HG02623 (cell line): Measurements from ENCODE around the gene PHRF1.

Experiments
- ATAC-seq: cut with Tn5 transposase; IDR thresholded peaks from one replicate; pipeline ENCODE4 v1.9.1; 2021; ENCODE audit warnings: moderate library complexity; ENCODE audit not compliant: unreplicated experiment

The PHRF1 gene

GRCh38 chr11:575996-576768 lies at the start of gene PHRF1:
PHRF1 (plus strand) TSS chr11:576470; CDS start chr11:581513, 5,043 bp downstream.
- ATAC-seq, result peak; percentile 72

GRCh38 chr11:528166-528814 lies 48.0 kb upstream of the PHRF1 start:
- ATAC-seq, result no peak

- no peak for ATAC-seq
Observed at GRCh38 chr11:528815-529727, 47.2 kb upstream of the PHRF1 start.

- ATAC-seq, result no peak
Observed at GRCh38 chr11:529728-530411, 46.4 kb upstream of the PHRF1 start.

- ATAC-seq, result no peak
Observed at GRCh38 chr11:530960-531831, 45.1 kb upstream of the PHRF1 start.

GRCh38 chr11:531919-532526 lies 44.2 kb upstream of the PHRF1 start:
- no peak for ATAC-seq

GRCh38 chr11:532527-532985 lies 43.7 kb upstream of the PHRF1 start:
- no peak for ATAC-seq

GRCh38 chr11:532986-533585 lies 43.2 kb upstream of the PHRF1 start:
- no peak for ATAC-seq

GRCh38 chr11:533586-534395 lies 42.5 kb upstream of the PHRF1 start:
- ATAC-seq, result no peak

GRCh38 chr11:534396-535209 lies 41.7 kb upstream of the PHRF1 start:
- no peak for ATAC-seq

- no peak for ATAC-seq
Observed at GRCh38 chr11:535210-535518, 41.1 kb upstream of the PHRF1 start.

- ATAC-seq, result peak; percentile 62
Observed at GRCh38 chr11:535519-536454, 40.5 kb upstream of the PHRF1 start, which contains the start of gene HRAS. HRAS (minus strand) TSS chr11:535576.

GRCh38 chr11:536841-537621 lies 39.2 kb upstream of the PHRF1 start, which contains the start of gene LRRC56:
LRRC56 (plus strand) TSS chr11:537527; CDS start chr11:540685, 3,158 bp downstream.
- peak; percentile 41 for ATAC-seq

- no peak for ATAC-seq
Observed at GRCh38 chr11:537622-538430, 38.4 kb upstream of the PHRF1 start.
